ENCODE measurements around the gene SI.
"Not testable (repeated sequence)": the region's sequence is repeated elsewhere in the genome, so short reads cannot be mapped to it uniquely, and the experiment has no call there.

Gene SI

DNA sequence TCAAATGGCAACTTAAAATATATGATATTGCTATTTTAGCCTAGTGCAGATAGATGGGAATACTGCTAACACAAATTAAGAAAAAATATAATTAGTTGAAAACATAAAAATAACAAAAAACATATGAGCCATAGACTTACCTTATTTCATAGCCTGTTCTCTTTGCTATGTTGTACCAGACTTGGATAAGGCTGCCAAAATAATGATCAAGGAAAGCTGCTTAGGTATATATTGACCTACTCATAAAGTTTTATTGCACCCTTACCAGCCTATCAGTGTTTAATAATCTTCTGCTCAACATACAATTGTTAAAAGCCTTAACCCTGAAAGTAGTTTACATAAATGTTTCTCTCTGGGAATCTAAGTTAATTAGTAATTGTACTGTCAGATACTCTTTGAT is at the start of gene SI:
SI (minus strand) TSS at position 204 of the 400 bp plus-strand sequence. CDS start 2,484 bp downstream, outside the sequence.
- no peak for DNase-seq

DNA sequence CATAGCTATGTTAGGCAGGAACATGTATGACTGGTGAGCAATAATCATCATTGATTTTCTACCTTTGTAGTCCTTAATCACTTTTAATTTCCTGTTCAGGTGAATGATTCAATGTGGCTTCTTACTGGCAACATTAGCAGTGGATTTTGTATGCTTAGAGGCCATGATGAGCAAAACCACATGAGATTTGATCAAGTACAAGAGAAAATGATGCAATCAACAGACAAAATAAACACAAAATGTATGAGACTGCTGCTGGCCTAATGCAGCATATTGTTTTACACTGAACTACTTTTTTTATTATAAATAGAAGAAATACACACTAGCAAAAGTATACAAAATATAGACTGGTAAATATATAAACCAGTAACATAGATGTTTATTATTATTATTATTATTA is 47.5 kb upstream of the SI start:
- no peak for DNase-seq

- DNase-seq, result no peak
Observed at GRCh38 chr3:165111401-165111800, 33.1 kb upstream of the SI start.

DNA sequence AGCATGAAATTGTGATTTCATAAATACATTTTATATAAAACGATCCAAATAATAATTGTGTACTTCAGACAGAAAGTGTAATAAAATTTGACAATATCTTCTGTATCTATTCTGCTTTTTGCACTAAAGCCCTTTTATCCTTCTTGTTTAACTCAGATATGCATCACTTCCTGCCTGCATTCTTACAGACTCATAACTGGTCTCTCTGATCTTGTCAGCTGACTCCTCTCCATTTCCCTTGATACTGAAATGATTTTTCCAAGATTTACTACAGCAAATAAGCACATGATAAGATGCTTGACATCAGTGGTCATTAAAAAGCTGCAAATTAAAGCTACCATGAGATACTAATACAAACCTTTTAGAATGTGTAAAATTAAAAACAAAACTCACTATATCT is 25.3 kb upstream of the SI start:
- DNase-seq, result no peak

DNA sequence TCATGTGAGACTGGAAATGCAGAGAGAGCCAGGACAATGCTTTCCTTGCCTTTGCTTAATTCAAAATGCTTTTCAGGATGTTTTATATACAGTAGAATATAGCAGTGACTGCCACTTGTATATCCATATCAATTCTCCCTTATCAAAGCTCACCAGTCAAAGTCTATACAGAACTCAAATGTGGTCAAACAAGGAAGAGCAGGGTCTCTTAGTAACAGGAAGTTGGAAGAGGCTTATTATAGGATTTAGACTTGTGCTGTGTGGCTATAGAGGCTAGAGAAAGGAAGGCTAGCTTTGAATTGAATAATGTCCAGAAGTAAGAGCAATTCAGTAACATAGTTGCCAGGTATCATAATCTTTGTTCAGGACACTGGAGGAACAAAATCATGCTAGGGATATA is 4.4 kb upstream of the SI start:
- DNase-seq, result no peak

DNA sequence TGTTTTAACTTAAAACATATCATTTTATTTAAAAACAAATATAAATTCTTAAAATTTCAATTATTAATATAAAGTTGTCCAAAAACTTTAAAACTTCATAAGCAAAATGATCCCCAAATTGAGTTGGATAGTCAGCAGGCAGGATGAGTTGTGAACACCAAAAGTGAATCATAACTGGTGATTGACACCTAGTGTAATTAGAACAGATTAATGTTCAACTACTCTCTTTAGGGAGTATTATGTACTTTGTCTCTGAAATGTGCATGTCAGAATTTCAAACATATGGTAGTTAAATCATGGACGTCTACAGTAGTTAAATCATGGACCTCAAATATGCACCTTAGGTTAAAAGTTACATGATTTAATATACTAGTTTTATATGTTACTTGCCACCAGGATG is 2.9 kb upstream of the SI start:
- no peak for DNase-seq

- no peak for DNase-seq
Observed at GRCh38 chr3:165075695-165076094, 2.6 kb downstream of the SI start.

DNA sequence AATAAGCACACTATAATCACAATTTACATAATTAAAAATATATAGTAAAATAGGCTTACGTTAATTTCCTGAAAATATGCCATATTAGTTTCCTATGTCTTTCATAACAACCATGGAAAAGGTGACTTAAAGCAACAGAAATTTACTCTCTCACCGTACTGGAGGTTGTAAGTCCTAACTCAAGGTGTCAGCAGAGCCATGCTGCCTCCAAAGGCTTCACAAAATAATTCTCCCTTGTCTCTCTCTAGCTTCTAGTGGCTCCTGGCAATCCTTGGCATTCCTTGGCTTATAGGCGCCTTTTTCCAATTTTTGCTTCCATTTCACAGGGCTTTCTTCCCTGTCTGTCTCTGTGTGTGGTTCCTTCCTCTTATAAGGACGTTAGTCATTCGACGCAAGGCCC is 7.6 kb downstream of the SI start:
- DNase-seq, result no peak

DNA sequence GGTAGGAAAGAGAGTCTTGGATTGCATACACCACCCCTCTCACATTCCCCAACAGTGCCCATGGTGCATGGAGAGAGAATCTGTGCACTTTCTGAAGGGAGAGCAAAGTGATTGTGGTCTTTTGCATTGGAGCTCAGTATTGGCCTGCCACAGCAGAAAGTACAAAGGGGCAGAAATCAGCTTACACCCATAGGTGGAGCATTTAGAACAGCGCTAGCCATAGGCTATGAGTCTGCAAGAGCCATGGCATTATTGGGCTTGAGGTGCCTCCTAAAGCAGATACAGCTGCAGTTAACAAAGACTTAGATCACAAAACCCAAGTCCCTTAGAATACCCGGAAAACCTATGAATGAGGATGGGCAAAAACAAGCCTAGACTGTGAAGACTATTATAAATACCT is 21.8 kb downstream of the SI start:
- DNase-seq, result no peak

DNA sequence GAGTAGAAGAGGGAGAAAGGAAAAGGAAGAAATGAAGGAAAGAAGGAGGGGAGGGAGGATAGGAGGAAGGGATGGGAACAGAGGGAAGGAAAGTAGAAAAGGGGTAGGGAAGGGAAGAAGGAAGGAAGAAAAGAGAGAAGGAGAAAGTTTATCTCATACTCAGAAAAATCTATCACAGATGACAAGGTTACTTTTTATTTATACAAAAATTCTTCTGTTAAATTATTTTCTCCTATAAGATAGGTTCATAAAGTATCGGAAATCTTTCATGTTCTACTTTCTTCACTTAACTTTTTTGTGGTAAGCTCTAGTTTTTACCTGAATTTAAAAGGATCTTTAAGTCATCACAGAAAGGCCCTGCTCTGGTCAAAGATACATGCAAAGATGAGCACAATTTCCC is 38.1 kb downstream of the SI start:
- DNase-seq, result no peak

DNA sequence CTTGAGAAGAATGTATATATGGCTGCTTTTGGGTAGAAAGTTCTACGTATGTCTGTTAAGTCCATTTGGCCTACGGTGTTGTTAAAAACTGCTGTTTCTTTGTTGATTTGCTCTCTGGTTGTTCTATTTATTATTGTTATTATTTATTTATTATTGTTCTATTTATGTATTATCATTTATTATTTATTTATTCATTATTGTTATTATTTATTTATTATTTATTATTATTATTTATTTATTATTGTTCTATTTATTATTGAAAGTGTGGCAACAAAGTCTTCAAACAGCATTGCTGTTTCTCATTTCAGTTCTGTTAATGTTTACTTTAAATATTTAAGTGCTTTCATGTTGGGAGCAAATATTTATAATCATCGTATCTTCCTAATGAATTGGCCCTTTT is 66.7 kb downstream of the SI start:
- no peak for DNase-seq

- DNase-seq, result no peak
Observed at GRCh38 chr3:164984947-164985346, 93.3 kb downstream of the SI start.

- no peak for DNase-seq
Observed at GRCh38 chr3:164962610-164963009, 115.7 kb downstream of the SI start.

GRCh38 chr3:164952966-164953365 is 125.3 kb downstream of the SI start:
- no peak for DNase-seq

GRCh38 chr3:164951403-164951802 is 126.9 kb downstream of the SI start:
- not testable (repeated sequence) for DNase-seq

- DNase-seq, result no peak
Observed at GRCh38 chr3:164940745-164941144, 137.6 kb downstream of the SI start.

DNA sequence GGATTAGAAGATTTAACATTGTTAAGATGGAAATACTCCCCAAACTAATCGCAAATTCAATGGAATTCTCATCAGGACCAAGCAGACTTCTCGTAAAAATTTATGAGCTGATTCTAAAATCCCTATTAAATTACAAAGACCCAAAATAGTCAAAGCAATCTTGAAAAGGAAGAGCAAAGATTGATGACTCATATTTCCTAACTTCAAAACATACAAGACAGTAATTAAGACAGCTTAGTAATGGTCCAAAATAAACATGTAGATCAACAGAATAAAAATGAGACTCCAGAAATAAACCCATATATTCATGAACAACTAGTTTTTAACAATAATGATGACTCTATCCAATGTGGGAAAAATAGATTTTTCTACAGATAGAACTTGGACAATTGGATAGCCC is 148.7 kb downstream of the SI start:
- DNase-seq, result no peak

Measured in stimulated activated CD4-positive, alpha-beta T cell treated with anti-CD3 and anti-CD28 coated beads, Interleukin-4, amount 100 ng/mL, for 4 hours (primary cell).